Stimulated activated naive CD8-positive, alpha-beta T cell treated with anti-CD3 and anti-CD28 coated beads, Interleukin-15, Interleukin-2, amounts not matched to agents 100 ng/mL and 50 ng/mL, for 24 hours (primary cell): ENCODE data around the gene STAC2.

Experiments used
- H3K27ac Mint-ChIP-seq: one replicate; pipeline ENCODE4 v1.8.0; 2021; ENCODE audit warnings: mild to moderate bottlenecking, mixed read lengths
- H3K27me3 Mint-ChIP-seq: one replicate; pipeline ENCODE4 v1.8.0; 2021; ENCODE audit warnings: mixed read lengths
- H3K36me3 Mint-ChIP-seq: one replicate; pipeline ENCODE4 v1.8.0; 2021; ENCODE audit warnings: low read depth, mixed read lengths
- H3K4me1 Mint-ChIP-seq: one replicate; pipeline ENCODE4 v1.8.0; 2021; ENCODE audit warnings: low read depth, mixed read lengths
- H3K4me3 Mint-ChIP-seq: one replicate; pipeline ENCODE4 v1.8.0; 2021; ENCODE audit warnings: mild to moderate bottlenecking, mixed read lengths
- H3K9me3 Mint-ChIP-seq: one replicate; pipeline ENCODE4 v1.8.0; 2021; ENCODE audit warnings: mixed read lengths

Gene STAC2

DNA sequence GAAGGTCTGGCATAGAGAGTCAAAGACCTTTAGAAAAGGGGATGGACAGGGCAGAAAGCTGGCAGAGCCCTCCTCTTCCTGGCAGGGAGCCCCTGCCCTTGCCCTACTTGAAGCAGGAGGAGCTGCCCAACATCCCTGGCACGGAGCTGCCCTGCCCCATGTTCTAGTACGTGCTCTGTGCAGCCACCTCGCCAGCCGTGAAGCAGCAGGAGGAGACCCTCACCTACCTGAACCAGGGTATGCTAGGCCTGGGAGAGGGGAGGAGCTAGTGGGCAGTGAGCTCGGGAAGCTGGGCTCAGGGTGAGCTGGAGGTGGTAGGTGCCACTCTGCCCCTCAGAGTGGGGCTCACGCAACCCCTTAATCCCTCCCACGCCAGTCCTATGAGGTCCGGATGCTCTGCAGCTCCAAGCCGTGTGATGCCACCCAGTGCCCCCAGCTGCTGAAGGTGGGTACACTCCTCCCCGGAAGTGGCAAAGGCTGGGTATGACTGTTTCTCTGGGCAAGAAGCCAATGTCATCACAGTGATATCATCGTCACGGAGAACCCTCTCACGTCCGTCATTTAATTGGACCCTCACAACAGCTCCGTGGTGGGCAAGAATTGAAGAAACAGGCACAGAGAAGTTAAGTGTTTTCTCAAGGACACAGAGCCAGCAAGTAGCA is 12.7 kb upstream of the STAC2 start:
- Mint-ChIP-seq H3K9me3 (no peaks in the 10 kb centered on the region), H3K27ac (peak overlapping the region; percentile 67), H3K4me1 (peaks cover 23% of the 10 kb centered on the region), H3K36me3 (no peaks in the 10 kb centered on the region), H3K4me3 (peak overlapping the region; percentile 45), H3K27me3 (no peaks in the 10 kb centered on the region)

- Mint-ChIP-seq H3K4me3 (no peak overlapping the region), H3K9me3 (no peaks in the 10 kb centered on the region), H3K36me3 (no peaks in the 10 kb centered on the region), H3K27me3 (no peaks in the 10 kb centered on the region), H3K27ac (no peak overlapping the region), H3K4me1 (peaks cover 23% of the 10 kb centered on the region)
These were observed 11.8 kb upstream of the STAC2 start for GRCh38 chr17:39237586-39237985.

DNA sequence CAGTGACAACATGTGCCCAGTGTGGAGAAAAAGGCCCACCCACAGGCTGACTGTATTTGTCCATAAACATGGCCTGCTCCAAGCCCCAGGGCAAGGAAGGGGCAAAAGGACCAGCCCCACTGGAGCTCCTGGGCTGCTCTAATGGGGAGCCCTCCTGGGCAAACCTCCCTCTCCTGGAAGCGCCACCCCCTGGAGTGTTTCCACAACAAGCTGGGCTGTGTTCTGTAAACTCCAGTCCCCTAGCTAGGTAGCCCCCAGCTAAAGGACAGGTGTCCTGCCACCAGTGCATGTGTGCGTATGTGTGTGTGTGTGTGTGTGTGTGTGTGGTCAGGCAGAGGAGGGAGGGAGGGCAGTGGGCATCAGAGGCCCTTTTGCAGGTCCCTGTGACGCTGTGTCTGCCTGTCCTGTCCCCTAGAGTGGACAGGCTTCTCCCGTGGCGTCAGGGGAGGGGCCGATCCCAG is 11.3 kb upstream of the STAC2 start:
- Mint-ChIP-seq H3K27me3 (peaks cover 4% of the 10 kb centered on the region), H3K27ac (no peak overlapping the region), H3K4me1 (peaks cover 27% of the 10 kb centered on the region), H3K9me3 (no peaks in the 10 kb centered on the region), H3K36me3 (no peaks in the 10 kb centered on the region), H3K4me3 (no peak overlapping the region)

DNA sequence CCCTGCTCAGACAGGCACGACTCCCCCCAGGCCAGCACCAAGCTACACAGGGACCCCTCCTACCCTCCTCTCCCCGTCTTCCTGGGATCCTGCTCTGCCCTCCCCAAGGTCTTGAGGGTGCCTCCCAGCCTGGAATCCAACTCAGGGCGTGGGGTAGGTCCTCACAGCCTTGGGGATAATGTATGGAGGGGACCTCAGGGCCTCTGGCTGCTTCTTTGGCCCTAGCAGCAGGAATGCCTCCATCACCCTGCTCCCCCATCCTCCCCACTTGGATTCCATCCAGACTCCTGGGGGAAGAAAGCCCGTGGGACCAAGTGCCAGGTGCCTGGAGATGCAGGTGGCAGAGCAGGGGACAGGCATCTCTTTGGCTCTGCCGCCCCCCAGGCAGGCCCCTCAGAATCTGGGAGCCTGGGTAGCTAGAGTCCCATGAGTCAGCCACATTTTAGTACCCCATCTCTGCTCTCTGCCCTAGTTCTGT is 10.7 kb upstream of the STAC2 start:
- Mint-ChIP-seq H3K9me3 (no peaks in the 10 kb centered on the region), H3K27ac (no peak overlapping the region)

DNA sequence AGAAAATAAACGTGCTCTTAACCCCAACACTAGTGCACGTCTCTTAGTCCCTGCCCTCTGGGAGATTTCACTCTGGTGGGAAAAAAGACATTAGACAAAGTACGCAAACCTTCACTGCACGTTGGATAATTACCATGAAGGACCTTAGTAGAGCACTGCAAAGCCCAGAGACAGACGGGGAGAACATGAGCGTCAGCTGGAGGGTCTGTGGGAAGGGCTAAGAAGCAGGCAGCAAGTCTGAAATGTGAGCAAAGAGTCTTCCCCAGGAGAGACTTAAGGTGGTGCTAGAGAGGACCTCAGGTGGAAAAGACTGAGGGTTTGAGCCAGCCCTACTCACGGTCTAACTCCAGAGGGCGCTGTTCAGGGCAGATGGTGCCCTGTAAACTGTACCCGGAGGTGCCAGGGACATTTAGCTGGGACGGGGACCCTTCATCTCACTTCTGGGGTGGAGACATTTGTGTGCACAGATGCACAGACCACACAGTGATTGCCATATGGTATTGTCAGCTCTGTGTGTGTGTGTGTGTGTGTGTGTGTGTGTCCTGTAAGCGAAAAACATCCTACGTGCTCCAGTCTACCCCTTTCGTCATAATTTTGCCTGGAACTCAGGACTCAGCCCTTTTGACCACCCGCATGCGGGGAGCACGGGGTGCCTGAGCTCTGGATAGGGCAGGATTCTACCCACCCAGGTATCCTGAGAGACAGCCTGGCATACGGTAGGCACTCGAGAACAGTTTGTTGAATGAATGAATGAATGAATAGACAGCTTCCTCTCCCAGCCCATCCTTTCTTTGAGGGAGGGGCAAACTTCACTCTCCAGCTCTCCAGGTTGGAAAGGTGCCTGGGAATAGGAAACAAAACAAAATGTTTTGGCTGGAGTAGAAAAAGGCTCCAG is 10.1 kb upstream of the STAC2 start:
- Mint-ChIP-seq H3K27ac (no peak overlapping the region), H3K4me3 (no peak overlapping the region), H3K27me3 (peaks cover 8% of the 10 kb centered on the region)

More for the DNA sequence above, 10.7 kb upstream of the STAC2 start:
- Mint-ChIP-seq H3K36me3 (no peaks in the 10 kb centered on the region), H3K4me1 (peaks cover 32% of the 10 kb centered on the region), H3K4me3 (no peak overlapping the region), H3K27me3 (peaks cover 8% of the 10 kb centered on the region)

DNA sequence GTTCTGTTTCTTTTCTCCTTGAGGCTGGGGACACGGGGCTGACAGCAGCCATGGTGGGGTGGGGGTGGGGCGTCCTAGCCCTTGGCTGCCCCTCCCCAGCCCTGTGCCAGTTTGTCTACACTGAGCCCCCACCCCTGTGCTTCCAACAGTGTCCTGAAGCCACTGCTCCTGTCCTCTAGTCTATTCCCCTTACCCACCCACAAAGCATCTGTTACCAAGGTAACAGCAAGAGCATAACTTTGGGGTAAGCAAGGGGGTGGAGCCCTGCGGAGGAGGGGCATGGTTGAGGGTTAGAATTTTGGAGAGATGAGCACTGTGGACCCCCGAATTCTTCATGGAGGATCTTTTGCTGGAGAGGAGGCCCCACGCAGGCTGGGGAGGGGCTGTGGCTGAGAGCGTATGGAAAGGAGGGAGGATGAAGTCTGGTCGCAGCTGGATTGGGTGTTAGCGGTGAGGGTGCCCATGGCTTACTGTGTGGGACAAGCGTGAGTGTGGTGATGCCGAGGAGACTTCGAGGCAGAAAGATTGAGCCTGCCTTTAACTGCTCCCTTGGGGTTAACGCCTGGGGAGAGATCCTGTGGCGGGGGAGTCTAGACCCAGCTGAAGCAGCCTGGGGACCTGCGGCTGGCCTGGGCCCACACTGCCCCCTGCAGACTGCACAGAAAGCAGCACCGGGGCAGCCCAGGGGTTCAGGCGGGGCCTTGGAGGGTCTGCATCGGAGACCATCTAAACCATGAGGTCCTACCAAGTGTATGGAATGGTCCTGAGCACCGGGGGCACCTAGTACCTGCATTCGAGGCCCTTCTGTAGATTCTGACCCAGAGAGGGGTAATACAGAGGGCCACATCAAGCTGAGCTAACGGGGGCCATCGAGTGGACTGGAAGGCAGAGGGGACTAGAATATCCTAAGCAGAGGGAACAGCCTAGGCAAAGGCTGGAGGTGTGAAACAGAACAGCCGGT is 6.1 kb upstream of the STAC2 start:
- Mint-ChIP-seq H3K4me1 (peaks cover 9% of the 10 kb centered on the region), H3K4me3 (peak overlapping the region; percentile 32), H3K27ac (no peak overlapping the region), H3K27me3 (peaks cover 31% of the 10 kb centered on the region), H3K36me3 (no peaks in the 10 kb centered on the region), H3K9me3 (no peaks in the 10 kb centered on the region)

More for the DNA sequence above, 10.1 kb upstream of the STAC2 start:
- Mint-ChIP-seq H3K9me3 (no peaks in the 10 kb centered on the region), H3K36me3 (no peaks in the 10 kb centered on the region), H3K4me1 (peaks cover 32% of the 10 kb centered on the region)

GRCh38 chr17:39231091-39231561 is 5.4 kb upstream of the STAC2 start:
- no peak overlapping the region for H3K27ac Mint-ChIP-seq
- no peak overlapping the region for H3K4me3 Mint-ChIP-seq
- peaks cover 34% of the 10 kb centered on the region for H3K27me3 Mint-ChIP-seq
- H3K9me3 Mint-ChIP-seq, result no peaks in the 10 kb centered on the region
- H3K4me1 Mint-ChIP-seq, result peaks cover 12% of the 10 kb centered on the region
- H3K36me3 Mint-ChIP-seq, result no peaks in the 10 kb centered on the region

DNA sequence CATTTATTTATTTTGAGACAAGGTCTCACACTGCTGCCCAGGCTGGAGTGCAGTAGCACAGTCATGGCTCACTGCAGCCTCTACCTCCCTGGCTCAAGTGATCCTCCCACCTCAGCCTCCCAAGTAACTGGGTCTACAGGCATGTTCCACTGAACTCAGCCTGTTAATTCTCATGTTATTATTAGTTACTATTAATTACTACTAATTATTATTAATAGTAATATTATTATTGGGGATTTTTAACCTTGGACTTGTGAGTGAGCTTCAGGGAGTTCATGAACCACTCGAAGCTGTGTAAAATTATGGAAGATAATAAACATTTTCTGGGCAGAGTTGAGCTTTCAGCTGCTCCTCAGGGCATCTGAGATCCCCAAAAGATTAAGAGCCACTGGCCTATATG is 4.6 kb upstream of the STAC2 start:
- H3K4me3 Mint-ChIP-seq, result no peak overlapping the region
- peaks cover 16% of the 10 kb centered on the region for H3K4me1 Mint-ChIP-seq
- peaks cover 38% of the 10 kb centered on the region for H3K27me3 Mint-ChIP-seq
- H3K9me3 Mint-ChIP-seq, result no peaks in the 10 kb centered on the region
- H3K27ac Mint-ChIP-seq, result no peak overlapping the region
- no peaks in the 10 kb centered on the region for H3K36me3 Mint-ChIP-seq

GRCh38 chr17:39229274-39229913 is 3.6 kb upstream of the STAC2 start:
- Mint-ChIP-seq H3K4me1 (peaks cover 20% of the 10 kb centered on the region), H3K4me3 (no peak overlapping the region), H3K9me3 (no peaks in the 10 kb centered on the region), H3K27me3 (peaks cover 42% of the 10 kb centered on the region), H3K36me3 (no peaks in the 10 kb centered on the region), H3K27ac (no peak overlapping the region)

- H3K9me3 Mint-ChIP-seq, result no peaks in the 10 kb centered on the region
- no peak overlapping the region for H3K4me3 Mint-ChIP-seq
- no peaks in the 10 kb centered on the region for H3K36me3 Mint-ChIP-seq
- H3K27ac Mint-ChIP-seq, result no peak overlapping the region
- H3K27me3 Mint-ChIP-seq, result peaks cover 50% of the 10 kb centered on the region
- H3K4me1 Mint-ChIP-seq, result peaks cover 20% of the 10 kb centered on the region
These were observed 1.7 kb upstream of the STAC2 start for GRCh38 chr17:39227364-39227919.

GRCh38 chr17:39225959-39226683 is 376 bp upstream of the STAC2 start:
- H3K36me3 Mint-ChIP-seq, result no peaks in the 10 kb centered on the region
- H3K27me3 Mint-ChIP-seq, result peaks cover 42% of the 10 kb centered on the region
- H3K27ac Mint-ChIP-seq, result no peak overlapping the region

DNA sequence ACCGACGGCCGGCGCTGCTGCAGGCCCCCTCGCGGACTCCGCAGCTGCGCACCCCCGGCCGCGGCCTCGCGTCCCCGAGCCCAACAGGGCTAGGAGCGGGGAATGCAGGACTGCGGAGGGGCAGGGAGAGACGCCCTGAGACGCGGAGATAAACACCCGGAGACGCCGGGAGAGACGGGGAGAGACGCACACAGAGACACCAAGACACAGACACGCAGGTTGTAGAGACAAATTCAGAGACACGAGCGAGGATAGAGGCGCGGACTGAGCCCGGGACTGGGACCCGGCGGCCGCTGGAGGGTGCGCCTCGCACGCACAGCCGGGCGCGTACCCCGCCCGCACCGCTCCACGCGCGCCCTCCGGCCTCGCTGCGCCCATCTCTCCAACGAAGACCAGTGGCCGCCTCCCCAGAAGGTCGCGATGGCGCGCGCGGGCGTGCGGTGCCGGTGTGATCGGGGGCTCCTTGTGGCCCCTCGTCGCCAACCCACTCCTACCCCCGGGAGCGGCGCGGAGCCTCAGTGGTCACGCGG is 902 bp downstream of the STAC2 start:
- peaks cover 11% of the 10 kb centered on the region for H3K4me1 Mint-ChIP-seq
- peak overlapping the region; percentile 66 for H3K4me3 Mint-ChIP-seq
- H3K36me3 Mint-ChIP-seq, result no peaks in the 10 kb centered on the region
- H3K9me3 Mint-ChIP-seq, result no peaks in the 10 kb centered on the region
- H3K27me3 Mint-ChIP-seq, result peaks cover 42% of the 10 kb centered on the region
- no peak overlapping the region for H3K27ac Mint-ChIP-seq

More at GRCh38 chr17:39225959-39226683, 376 bp upstream of the STAC2 start:
- Mint-ChIP-seq H3K4me3 (peak overlapping the region; percentile 80), H3K9me3 (no peaks in the 10 kb centered on the region), H3K4me1 (peaks cover 11% of the 10 kb centered on the region)
